Inflammatory macrophage (primary cell): Measurements from ENCODE around the gene MKRN2.
"Not testable (repeated sequence)": the region's sequence is repeated elsewhere in the genome, so short reads cannot be mapped to it uniquely, and the experiment has no call there.

Experiments
- DNase-seq, 2 donors: peaks; one replicate each; pipeline ENCODE4 v3.0.0-alpha.2; 2020 to 2022

MKRN2 gene

GRCh38 chr3:12630843-12631242 lies 74.0 kb downstream of the MKRN2 start:
- DNase-seq, result not testable (repeated sequence)

GRCh38 chr3:12632523-12632922 lies 75.6 kb downstream of the MKRN2 start:
- DNase-seq, result no peak

- no peak for DNase-seq
Measured at GRCh38 chr3:12633108-12633507, 76.2 kb downstream of the MKRN2 start.
